Effector CD4-positive, alpha-beta T cell (primary cell): ENCODE results near the gene TIMP3.

Experiments used
- DNase-seq: peaks from one replicate; pipeline ENCODE4 v3.0.0-alpha.2; 2020

TIMP3 gene

GRCh38 chr22:32888976-32889375, 87.5 kb downstream of the TIMP3 start:
- DNase-seq, result no peak

DNA sequence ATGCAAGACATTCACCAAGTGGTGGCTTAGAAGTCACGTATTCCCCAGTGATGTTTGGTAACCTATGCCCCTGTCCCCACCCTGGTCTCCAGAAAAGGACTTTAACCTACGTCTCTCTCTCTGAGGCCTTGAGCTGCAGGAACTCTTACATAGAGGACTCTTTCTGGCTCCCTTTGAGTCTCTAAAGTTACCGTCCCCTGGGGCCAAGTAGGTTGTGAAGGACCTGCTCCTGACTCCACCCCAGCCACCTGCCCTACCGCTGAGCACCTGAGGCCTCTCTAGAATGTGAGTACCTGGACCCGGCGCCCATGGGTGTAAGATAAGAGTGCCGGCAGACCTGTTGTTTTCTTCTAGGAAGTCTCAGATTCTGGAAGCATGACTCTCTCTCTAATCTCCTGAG, 95.4 kb downstream of the TIMP3 start:
- no peak for DNase-seq

DNA sequence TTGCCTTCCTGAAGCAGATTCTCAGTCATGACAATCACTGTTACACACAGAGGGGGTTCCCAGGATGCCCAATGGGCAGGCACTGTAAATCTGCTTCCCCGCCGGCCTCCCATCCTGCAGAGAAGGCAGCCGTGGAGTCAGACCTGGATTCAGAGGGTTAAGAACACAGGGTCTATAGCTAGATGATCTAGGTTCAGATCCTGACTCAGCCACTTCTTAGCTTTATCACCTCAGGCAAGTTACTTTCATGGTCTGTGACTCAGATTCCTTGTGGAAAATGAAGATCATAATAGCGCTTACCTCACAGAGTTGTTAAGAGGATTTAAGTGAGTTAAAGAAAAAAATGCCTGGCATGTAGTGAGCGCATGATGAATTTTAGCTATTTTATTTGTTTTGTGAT, 95.9 kb downstream of the TIMP3 start:
- no peak for DNase-seq

DNA sequence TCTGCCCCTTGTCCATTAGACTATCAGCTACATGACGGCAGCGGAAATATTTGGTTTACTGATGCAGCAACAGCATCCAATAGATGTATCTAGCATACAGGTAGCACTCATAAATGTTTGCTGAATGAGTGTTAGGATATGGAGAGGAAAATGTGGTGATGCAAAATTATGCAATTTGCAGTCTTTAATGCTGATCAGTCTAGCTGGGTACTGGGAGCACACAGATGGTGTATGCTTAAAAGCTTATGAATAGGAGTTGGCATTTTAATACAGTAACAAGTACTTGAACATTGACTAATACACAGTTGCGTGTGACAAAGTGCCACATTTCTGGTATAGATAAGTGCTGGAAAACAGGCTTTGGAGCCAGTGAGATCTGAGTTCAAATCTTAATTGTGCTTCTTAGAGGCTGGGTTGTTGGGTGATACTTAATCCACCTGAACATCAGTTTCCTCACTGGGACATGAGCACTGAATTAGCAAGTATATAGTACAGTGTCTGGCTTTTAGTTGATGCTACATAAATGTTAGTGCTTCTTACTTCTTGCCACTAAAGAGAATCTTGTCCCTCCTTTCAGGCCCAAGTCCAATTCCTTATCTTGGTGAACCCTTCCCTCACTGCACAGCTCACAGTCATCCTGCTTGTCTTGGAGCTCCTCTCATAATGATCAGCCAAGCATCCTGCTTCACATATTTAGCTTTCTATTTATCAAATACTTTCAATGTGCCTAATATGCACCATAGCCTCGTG, 99.6 kb downstream of the TIMP3 start:
- no peak for DNase-seq

GRCh38 chr22:32901925-32902324, 100.4 kb downstream of the TIMP3 start:
- DNase-seq, result no peak

DNA sequence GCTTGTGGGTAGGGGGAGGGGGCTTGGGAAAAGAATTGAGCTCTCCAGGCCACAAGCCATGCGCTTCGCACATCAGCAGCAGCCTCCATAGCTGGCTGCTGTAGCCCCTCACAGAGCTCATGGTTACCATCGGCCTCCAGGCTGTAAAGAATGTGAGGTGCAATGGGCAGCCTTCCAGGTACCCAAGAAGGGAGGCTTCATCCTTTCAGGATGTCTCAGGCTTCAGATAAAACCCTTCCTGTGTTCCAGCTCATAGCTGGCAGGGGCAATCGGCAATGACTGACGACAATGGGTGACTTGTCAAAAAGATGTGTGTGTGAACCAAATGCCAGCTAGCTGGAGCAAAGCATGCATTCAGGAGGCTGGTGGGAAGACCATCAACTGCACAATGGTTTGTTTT, 102.0 kb downstream of the TIMP3 start:
- DNase-seq, result no peak

GRCh38 chr22:32904044-32904443, 102.5 kb downstream of the TIMP3 start:
- no peak for DNase-seq

GRCh38 chr22:32905400-32905799, 103.9 kb downstream of the TIMP3 start:
- DNase-seq, result no peak

DNA sequence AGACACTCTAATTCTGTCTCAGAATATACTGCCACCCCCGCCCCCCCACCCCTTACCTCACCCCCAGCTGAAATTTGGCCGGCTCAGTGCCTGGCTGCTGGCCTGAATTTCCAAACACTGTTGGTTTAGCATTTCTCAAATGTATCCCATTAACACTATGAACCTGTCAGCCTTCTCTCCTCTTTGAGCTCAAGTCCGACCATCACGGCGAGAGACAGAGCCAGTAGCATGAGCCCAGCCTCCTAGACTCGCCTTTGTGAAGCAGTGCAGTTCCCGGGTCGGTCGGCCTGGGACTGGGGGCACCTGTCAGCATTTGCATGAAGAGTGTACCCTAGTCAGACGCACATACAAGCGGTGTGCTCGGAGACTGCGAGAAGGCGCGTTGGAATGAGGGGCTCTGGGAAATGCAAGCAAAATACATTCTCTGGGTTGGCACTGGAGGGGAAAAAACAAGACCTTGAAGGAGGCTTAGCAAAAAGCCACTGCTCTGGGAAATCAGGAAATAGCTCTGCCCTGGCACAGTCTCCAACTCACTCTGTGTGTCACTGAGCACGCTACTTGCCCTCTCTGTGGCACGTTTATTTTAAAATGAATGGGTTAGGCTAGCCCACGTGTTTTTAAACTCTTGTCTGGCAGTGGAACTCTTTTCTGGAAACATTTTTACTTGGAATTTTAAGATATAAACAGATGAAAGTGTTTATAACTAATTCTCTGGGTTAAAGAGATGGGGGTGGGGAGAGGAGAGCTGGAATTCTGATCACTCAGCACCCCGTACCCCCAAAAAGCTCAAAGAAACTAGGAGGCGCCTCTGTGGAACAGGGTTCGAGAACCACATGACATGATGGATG, 108.3 kb downstream of the TIMP3 start:
- DNase-seq, result no peak

GRCh38 chr22:32910429-32910772, 108.9 kb downstream of the TIMP3 start:
- DNase-seq, result no peak

- no peak for DNase-seq
These were observed 110.0 kb downstream of the TIMP3 start for GRCh38 chr22:32911503-32911902.
